Caco-2 (cell line): ENCODE measurements around the gene SLC35D3. TPM values are rescaled to one million over a fixed set of nuclear protein-coding genes. Genes with fewer than 3 reads are reported as not detected.

Experiments used
- BruUV-seq: library from RNA; stranded (reverse); fragments of 400-500 nt; replicated peaks from 2 replicates; lab custom pipeline; 2021; lab: Mats Ljungman, UMichigan
- CTCF ChIA-PET: fragments of 300-600 bp; sonication (Branson Sonifier 250); formaldehyde crosslinking; loops from one replicate; lab custom pipeline; 2022; ENCODE audit warnings: antibody characterized with exemption; lab: Charles Lee
- POLR2A ChIA-PET: fragments of 300-600 bp; sonication (Branson Sonifier 250); formaldehyde crosslinking; loops from one replicate; lab custom pipeline; 2022; ENCODE audit warnings: antibody characterized with exemption; lab: Charles Lee
- DNase-seq, 2 experiments: peaks; one replicate each; pipeline versions ENCODE4 v3.0.0 to v3.0.0-alpha.2; 2020 to 2022
- H3K27me3 ChIP-seq: replicated peaks from 2 replicates; pipeline ENCODE4 v1.6.0; 2011; ENCODE audit warnings: low read length; ENCODE audit not compliant: control insufficient read depth, insufficient read depth
- H3K36me3 ChIP-seq: 2 replicates; pipeline ENCODE4 v1.5.1; 2011; ENCODE audit warnings: low read length; ENCODE audit not compliant: control insufficient read depth, insufficient read depth
- H3K4me1 ChIP-seq: fragments of 250-450 bp; sonication (Bioruptor Pico); 2 replicates; pipeline ENCODE4 v1.5.1; 2020; ENCODE audit warnings: mild to moderate bottlenecking
- H3K4me3 ChIP-seq: 2 replicates; pipeline ENCODE4 v1.5.1; 2011; ENCODE audit warnings: low read depth, mild to moderate bottlenecking, control low read depth, low read length
- H3K9me3 ChIP-seq: fragments of 250-450 bp; sonication (Bioruptor Pico); 2 replicates; pipeline ENCODE4 v1.5.1; 2020; ENCODE audit warnings: mild to moderate bottlenecking, moderate library complexity
- H3K27ac Mint-ChIP-seq: one replicate; pipeline ENCODE4 v1.8.0; 2022; ENCODE audit warnings: mixed read lengths; ENCODE audit not compliant: unreplicated experiment
- H3K27me3 Mint-ChIP-seq: one replicate; pipeline ENCODE4 v1.8.0; 2022; ENCODE audit warnings: mixed read lengths; ENCODE audit not compliant: insufficient read depth, unreplicated experiment
- H3K36me3 Mint-ChIP-seq: one replicate; pipeline ENCODE4 v1.8.0; 2022; ENCODE audit warnings: mild to moderate bottlenecking, mixed read lengths; ENCODE audit not compliant: insufficient read depth, unreplicated experiment
- H3K4me1 Mint-ChIP-seq: one replicate; pipeline ENCODE4 v1.8.0; 2022; ENCODE audit warnings: low read depth, mixed read lengths; ENCODE audit not compliant: unreplicated experiment
- H3K4me3 Mint-ChIP-seq: one replicate; pipeline ENCODE4 v1.8.0; 2022; ENCODE audit warnings: mild to moderate bottlenecking, moderate library complexity, mixed read lengths; ENCODE audit not compliant: unreplicated experiment
- H3K9me3 Mint-ChIP-seq: one replicate; pipeline ENCODE4 v1.8.0; 2022; ENCODE audit warnings: mixed read lengths; ENCODE audit not compliant: unreplicated experiment
- CTCF ChIP-seq, 2 experiments: fragments of 200-600 bp in 1 of 2; IDR thresholded peaks; 1 replicate in 1 of 2; 2 replicates in 1 of 2; pipeline versions ENCODE4 v1.5.1 to v1.8.0; 2011 to 2022; ENCODE audit warnings: antibody characterized with exemption in 1 of 2, control low read depth in 1 of 2, inconsistent platforms in 1 of 2, low read depth in 1 of 2, low read length in 1 of 2, mild to moderate bottlenecking in 1 of 2, moderate library complexity in 1 of 2; ENCODE audit not compliant: insufficient read depth in 1 of 2, severe bottlenecking in 1 of 2, unreplicated experiment in 1 of 2
- intact Hi-C: fragments of 100-400 bp; cut with micrococcal nuclease; formaldehyde crosslinking; loops from one replicate; pipeline ENCODE4 v1.10.0; 2022; ENCODE audit not compliant: unreplicated experiment
- total RNA-seq: library from RNA; stranded (reverse); gene quantifications from 2 replicates; pipeline ENCODE4 v1.2.3, GENCODE V29; 2022

Gene SLC35D3
- total RNA-seq, 1 experiment from 2014 or later: 1.4 TPM

- Histone ChIP-seq H3K4me1 (peaks cover 35% of the 10 kb centered on the region), H3K27me3 (no peaks in the 10 kb centered on the region), H3K36me3 (no peaks in the 10 kb centered on the region), H3K4me3 (no peak overlapping the region), H3K9me3 (no peaks in the 10 kb centered on the region)
- no peaks in the 10 kb centered on the region for H3K27me3 Mint-ChIP-seq
- peaks cover 13% of the 10 kb centered on the region for H3K4me1 Mint-ChIP-seq
- no peaks in the 10 kb centered on the region for H3K9me3 Mint-ChIP-seq
- ChIA-PET POLR2A (no interaction called here), CTCF (interaction anchor here (1.0 to 1.2 kb wide), 2 partner anchors 40 to 51 kb away, joined by 3 read pairs; no protein-coding TSS in a partner anchor)
- DNase-seq: no peak
- H3K27ac Mint-ChIP-seq: no peak overlapping the region
- BruUV-seq: no TSS peak
- no peak overlapping the region for H3K4me3 Mint-ChIP-seq
- no peak for TF ChIP-seq CTCF (IDR thresholded peaks at IDR 0.05; ENCODE audit: insufficient read depth in 1 of 2, low read depth in 1 of 2, low read length in 1 of 2, severe bottlenecking in 1 of 2, unreplicated experiment in 1 of 2)
- intact Hi-C loops: loop anchor here (10.0 kb wide), 2 partner anchors 112 to 682 kb away; no protein-coding TSS in a partner anchor
- peaks cover 5% of the 10 kb centered on the region for H3K36me3 Mint-ChIP-seq
These were observed 41.2 kb downstream of the SLC35D3 start for GRCh38 chr6:136963259-136963658.

- Mint-ChIP-seq H3K4me1 (peaks cover 15% of the 10 kb centered on the region), H3K36me3 (peaks cover 2% of the 10 kb centered on the region), H3K27me3 (no peaks in the 10 kb centered on the region), H3K4me3 (no peak overlapping the region), H3K9me3 (peaks cover 9% of the 10 kb centered on the region), H3K27ac (no peak overlapping the region)
- H3K9me3 ChIP-seq: no peaks in the 10 kb centered on the region
- no peaks in the 10 kb centered on the region for H3K36me3 ChIP-seq
- ChIA-PET CTCF (interaction anchor here (0.5 to 1.2 kb wide), 2 partner anchors 49 to 1467 kb away, joined by 3 to 4 read pairs; partner anchors contain the start of gene AHI1), POLR2A (no interaction called here)
- intact Hi-C loops: loop anchor here (10.0 kb wide), 2 partner anchors 110 to 680 kb away; no protein-coding TSS in a partner anchor
- no TSS peak for BruUV-seq
- TF ChIP-seq CTCF (IDR thresholded peaks at IDR 0.05; ENCODE audit: insufficient read depth in 1 of 2, low read depth in 1 of 2, low read length in 1 of 2, severe bottlenecking in 1 of 2, unreplicated experiment in 1 of 2): no peak
- H3K4me1 ChIP-seq: peaks cover 24% of the 10 kb centered on the region
- no peak for DNase-seq
- H3K4me3 ChIP-seq: no peak overlapping the region
- no peaks in the 10 kb centered on the region for H3K27me3 ChIP-seq
These were observed 42.3 kb downstream of the SLC35D3 start for GRCh38 chr6:136964398-136964797.

GRCh38 chr6:136967876-136968752 is 46.0 kb downstream of the SLC35D3 start:
- Mint-ChIP-seq H3K9me3 (peaks cover 9% of the 10 kb centered on the region), H3K27me3 (no peaks in the 10 kb centered on the region), H3K36me3 (no peaks in the 10 kb centered on the region), H3K4me1 (peaks cover 7% of the 10 kb centered on the region), H3K27ac (no peak overlapping the region), H3K4me3 (no peak overlapping the region)
- CTCF ChIA-PET: interaction anchor here (0.6 to 0.8 kb wide), 3 partner anchors 9 to 45 kb away, joined by 3 to 6 read pairs (median 5); no protein-coding TSS in a partner anchor
- Histone ChIP-seq H3K27me3 (no peaks in the 10 kb centered on the region), H3K4me3 (no peak overlapping the region), H3K36me3 (no peaks in the 10 kb centered on the region), H3K9me3 (no peaks in the 10 kb centered on the region), H3K4me1 (peaks cover 13% of the 10 kb centered on the region)
- BruUV-seq: no TSS peak
- intact Hi-C loops: loop anchor here (1.0 to 10.0 kb wide), 6 partner anchors 8 to 677 kb away; partner anchors contain the start of gene SLC35D3
- TF ChIP-seq CTCF (IDR thresholded peaks at IDR 0.05; ENCODE audit: insufficient read depth in 1 of 2, low read depth in 1 of 2, low read length in 1 of 2, severe bottlenecking in 1 of 2, unreplicated experiment in 1 of 2): peak; percentile 65 to 73
- peak; percentile 78 to 80 for DNase-seq
- POLR2A ChIA-PET: no interaction called here
